Thyroid gland (tissue), 4 donors: ENCODE results near the gene VCP. TPM values are rescaled to one million over a fixed set of nuclear protein-coding genes. Genes with fewer than 3 reads are reported as not detected.
A peak's percentile ranks its signal among the peaks of the same experiment; 100 is the strongest.

Source experiments
- DNase-seq, 2 donors: peaks; one replicate each; pipeline ENCODE4 v3.0.0-alpha.2; 2019
- H3K27ac ChIP-seq, 3 donors: fragments of 200-600 bp; sonication (generic); 1 replicate in 2 of 3; 2 replicates in 1 of 3; pipeline ENCODE4 v1.5.1; 2016 to 2019; ENCODE audit warnings: mild to moderate bottlenecking in 1 of 3, moderate library complexity in 1 of 3
- H3K27me3 ChIP-seq: fragments of 200-600 bp; sonication (generic); one replicate; pipeline ENCODE4 v1.5.1; 2019
- H3K36me3 ChIP-seq, 2 donors: fragments of 200-600 bp; sonication (generic); one replicate each; pipeline ENCODE4 v1.5.1; 2016 to 2019
- H3K4me1 ChIP-seq, 2 donors: fragments of 200-600 bp; sonication (generic); one replicate each; pipeline ENCODE4 v1.5.1; 2017 to 2019
- H3K4me3 ChIP-seq, 3 donors: fragments of 200-600 bp; sonication (generic); replicated peaks in 1 of 3; 1 replicate in 2 of 3; 2 replicates in 1 of 3; pipeline ENCODE4 v1.5.1; 2016; ENCODE audit warnings: mild to moderate bottlenecking in 1 of 3
- H3K9me3 ChIP-seq: fragments of 200-600 bp; sonication (generic); one replicate; pipeline ENCODE4 v1.5.1; 2017
- POLR2A ChIP-seq, 2 donors: fragments of 450-650 bp; IDR thresholded peaks; one replicate each; pipeline ENCODE4 v1.6.1; 2017; ENCODE audit warnings: antibody characterized with exemption in 2 of 2, mild to moderate bottlenecking in 2 of 2, moderate library complexity in 1 of 2
- WGBS, 2 donors: methylation state at CpG; one replicate each; pipeline ENCODE4 v1.1.5; 2017; 5-methylcytosine and 5-hydroxymethylcytosine counted together
- intact Hi-C: fragments of 100-400 bp; cut with DNase I; formaldehyde crosslinking; loops from one replicate; pipeline ENCODE4 v1.15.1; 2023
- total RNA-seq, 4 donors: library from RNA; depleted of rRNA; stranded (reverse); fragments of >200 nt; gene quantifications; one replicate each; pipeline ENCODE4 v1.2.3, GENCODE V29; 2016
- TF ChIP-seq, protein P1 (sequence below), 6 experiments: fragments of 200-600 bp in 3 of 6; fragments of 450-650 bp in 3 of 6; sonication (generic) in 3 of 6; IDR thresholded peaks; one replicate each; pipeline ENCODE4 v1.5.1; 2016 to 2019; ENCODE audit warnings: antibody characterized with exemption in 6 of 6, mild to moderate bottlenecking in 2 of 6, inconsistent platforms in 1 of 6, moderate library complexity in 1 of 6

Gene VCP
- total RNA-seq, 4 donors from 2014 or later = 150 to 260 (median 233) TPM

DNA sequence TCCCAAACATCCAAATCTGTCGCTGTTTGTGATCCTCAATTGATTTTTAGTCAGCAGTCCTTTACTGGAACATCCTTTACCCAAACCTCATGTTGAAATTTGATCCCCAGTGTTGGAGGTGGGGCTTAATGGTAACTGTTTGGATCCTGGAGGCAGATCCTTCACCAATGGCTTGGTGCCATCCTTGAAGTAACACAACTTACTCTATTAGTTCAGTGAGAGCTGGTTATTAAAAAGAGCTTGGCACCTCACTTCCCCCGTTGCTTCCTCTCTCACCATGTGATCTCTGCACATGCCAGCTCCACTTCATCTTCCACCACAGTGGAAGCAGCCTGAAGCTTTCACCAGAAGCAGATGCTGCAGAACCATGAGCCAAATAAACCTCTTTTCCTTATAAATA is 42.6 kb downstream of the VCP start:
- peak; percentile 5 to 11 for DNase-seq
- Histone ChIP-seq H3K27me3 (no peaks in the 10 kb centered on the region), H3K36me3 (peaks cover 0 to 7% of the 10 kb centered on the region in 2 donors), H3K27ac (no peak overlapping the region), H3K9me3 (no peaks in the 10 kb centered on the region), H3K4me3 (no peak overlapping the region), H3K4me1 (no peaks in the 10 kb centered on the region)
- intact Hi-C loops = no loop called here
- WGBS, 2 donors = 58 to 70% methylated on average over 2 of the region's 2 CpGs
- TF ChIP-seq, protein P1, sequence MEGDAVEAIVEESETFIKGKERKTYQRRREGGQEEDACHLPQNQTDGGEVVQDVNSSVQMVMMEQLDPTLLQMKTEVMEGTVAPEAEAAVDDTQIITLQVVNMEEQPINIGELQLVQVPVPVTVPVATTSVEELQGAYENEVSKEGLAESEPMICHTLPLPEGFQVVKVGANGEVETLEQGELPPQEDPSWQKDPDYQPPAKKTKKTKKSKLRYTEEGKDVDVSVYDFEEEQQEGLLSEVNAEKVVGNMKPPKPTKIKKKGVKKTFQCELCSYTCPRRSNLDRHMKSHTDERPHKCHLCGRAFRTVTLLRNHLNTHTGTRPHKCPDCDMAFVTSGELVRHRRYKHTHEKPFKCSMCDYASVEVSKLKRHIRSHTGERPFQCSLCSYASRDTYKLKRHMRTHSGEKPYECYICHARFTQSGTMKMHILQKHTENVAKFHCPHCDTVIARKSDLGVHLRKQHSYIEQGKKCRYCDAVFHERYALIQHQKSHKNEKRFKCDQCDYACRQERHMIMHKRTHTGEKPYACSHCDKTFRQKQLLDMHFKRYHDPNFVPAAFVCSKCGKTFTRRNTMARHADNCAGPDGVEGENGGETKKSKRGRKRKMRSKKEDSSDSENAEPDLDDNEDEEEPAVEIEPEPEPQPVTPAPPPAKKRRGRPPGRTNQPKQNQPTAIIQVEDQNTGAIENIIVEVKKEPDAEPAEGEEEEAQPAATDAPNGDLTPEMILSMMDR (IDR thresholded peaks at IDR 0.05) = no peak
- TF ChIP-seq POLR2A (IDR thresholded peaks at IDR 0.05) = no peak

GRCh38 chr9:35029241-35029640 is 43.2 kb downstream of the VCP start:
- DNase-seq = no peak
- Histone ChIP-seq H3K27ac (no peak overlapping the region), H3K9me3 (no peaks in the 10 kb centered on the region), H3K27me3 (no peaks in the 10 kb centered on the region), H3K36me3 (peaks cover 0 to 7% of the 10 kb centered on the region in 2 donors), H3K4me3 (no peak overlapping the region), H3K4me1 (no peaks in the 10 kb centered on the region)
- 74 to 94% methylated on average over 4 of the region's 4 CpGs for WGBS, 2 donors
- intact Hi-C loops = no loop called here
- TF ChIP-seq, protein P1 (IDR thresholded peaks at IDR 0.05) = no peak
- TF ChIP-seq POLR2A (IDR thresholded peaks at IDR 0.05) = no peak

- no peaks in the 10 kb centered on the region for H3K9me3 ChIP-seq
- H3K36me3 ChIP-seq = peaks cover 0 to 7% of the 10 kb centered on the region in 2 donors
- intact Hi-C loops = no loop called here
- TF ChIP-seq, protein P1 (IDR thresholded peaks at IDR 0.05) = no peak
- no peak for TF ChIP-seq POLR2A (IDR thresholded peaks at IDR 0.05)
- no peak for DNase-seq
- H3K27me3 ChIP-seq = no peaks in the 10 kb centered on the region
- no peaks in the 10 kb centered on the region for H3K4me1 ChIP-seq
- no peak overlapping the region for H3K27ac ChIP-seq
- no peak overlapping the region for H3K4me3 ChIP-seq
These were observed 44.1 kb downstream of the VCP start for GRCh38 chr9:35028341-35028740.

DNA sequence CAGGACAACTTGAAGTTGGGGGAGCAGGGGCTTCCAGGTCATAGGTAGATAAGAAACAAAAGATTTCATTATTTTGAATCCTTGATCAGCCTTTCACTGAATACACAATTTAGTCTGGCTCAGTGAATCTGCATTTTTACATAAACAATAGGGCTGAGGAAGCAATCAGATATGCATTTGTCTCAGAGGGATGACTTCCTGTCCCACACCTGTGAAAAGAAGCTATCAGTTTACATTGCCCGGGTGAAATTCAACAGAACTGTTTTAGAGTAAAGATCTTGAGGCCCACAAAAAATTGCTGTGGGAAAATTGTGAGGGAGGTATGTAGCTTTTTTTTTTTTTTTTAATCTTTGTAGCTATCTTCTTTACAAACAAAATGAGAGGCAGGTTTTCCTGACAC is 44.6 kb downstream of the VCP start:
- Histone ChIP-seq H3K27ac (no peak overlapping the region), H3K27me3 (no peaks in the 10 kb centered on the region), H3K4me3 (no peak overlapping the region), H3K36me3 (peaks cover 0 to 7% of the 10 kb centered on the region in 2 donors), H3K4me1 (no peaks in the 10 kb centered on the region), H3K9me3 (no peaks in the 10 kb centered on the region)
- WGBS, 2 donors = 46 to 62% methylated on average over 1 of the region's 1 CpG
- no peak for DNase-seq
- TF ChIP-seq POLR2A (IDR thresholded peaks at IDR 0.05) = no peak
- TF ChIP-seq, protein P1 (IDR thresholded peaks at IDR 0.05) = no peak
- intact Hi-C loops = no loop called here

- H3K4me1 ChIP-seq = no peaks in the 10 kb centered on the region
- no peak overlapping the region for H3K4me3 ChIP-seq
- H3K9me3 ChIP-seq = no peaks in the 10 kb centered on the region
- intact Hi-C loops = no loop called here
- no peak for DNase-seq
- WGBS, 2 donors = 70 to 85% methylated on average over 1 of the region's 1 CpG
- H3K36me3 ChIP-seq = peaks cover 4% of the 10 kb centered on the region in 2 donors
- H3K27ac ChIP-seq = no peak overlapping the region
- no peaks in the 10 kb centered on the region for H3K27me3 ChIP-seq
- TF ChIP-seq, protein P1 (IDR thresholded peaks at IDR 0.05) = no peak
These were observed 45.1 kb downstream of the VCP start for GRCh38 chr9:35027374-35027773.
